ENCODE results near the gene PASK.
"Not testable (repeated sequence)": the region's sequence is repeated elsewhere in the genome, so short reads cannot be mapped to it uniquely, and the experiment has no call there.

Gene PASK

GRCh38 chr2:241109210-241110088 lies 39.8 kb downstream of the PASK start:
- no peak overlapping the region for H3K4me3 ChIP-seq (ENCODE audit: low read length)
- no peak overlapping the region for H3K9ac ChIP-seq (ENCODE audit: low read length)
- no peaks in the 10 kb centered on the region for H3K27me3 ChIP-seq (ENCODE audit: control insufficient read depth, insufficient read depth, low read length)
- no peak overlapping the region for H3K27ac ChIP-seq (ENCODE audit: low read length)
- H3K9me3 ChIP-seq (ENCODE audit: control insufficient read depth, low read depth, low read length) = no peaks in the 10 kb centered on the region
- no peaks in the 10 kb centered on the region for H3K4me1 ChIP-seq (ENCODE audit: control insufficient read depth, low read depth, low read length)
- H3K36me3 ChIP-seq (ENCODE audit: control insufficient read depth, low read depth, low read length) = peaks cover 13% of the 10 kb centered on the region

GRCh38 chr2:241108271-241109209 lies 40.7 kb downstream of the PASK start:
- Histone ChIP-seq H3K4me1 (ENCODE audit: control insufficient read depth, low read depth, low read length) (peaks cover under 1% of the 10 kb centered on the region), H3K9ac (ENCODE audit: low read length) (no peak overlapping the region), H3K4me3 (ENCODE audit: low read length) (no peak overlapping the region), H3K9me3 (ENCODE audit: control insufficient read depth, low read depth, low read length) (no peaks in the 10 kb centered on the region), H3K27me3 (ENCODE audit: control insufficient read depth, insufficient read depth, low read length) (no peaks in the 10 kb centered on the region), H3K36me3 (ENCODE audit: control insufficient read depth, low read depth, low read length) (peaks cover 11% of the 10 kb centered on the region), H3K27ac (ENCODE audit: low read length) (no peak overlapping the region)

GRCh38 chr2:241107031-241107783 lies 42.1 kb downstream of the PASK start:
- Histone ChIP-seq H3K4me1 (ENCODE audit: control insufficient read depth, low read depth, low read length) (peaks cover 7% of the 10 kb centered on the region), H3K36me3 (ENCODE audit: control insufficient read depth, low read depth, low read length) (peaks cover 7% of the 10 kb centered on the region), H3K9me3 (ENCODE audit: control insufficient read depth, low read depth, low read length) (no peaks in the 10 kb centered on the region), H3K27me3 (ENCODE audit: control insufficient read depth, insufficient read depth, low read length) (no peaks in the 10 kb centered on the region), H3K4me3 (ENCODE audit: low read length) (no peak overlapping the region), H3K27ac (ENCODE audit: low read length) (no peak overlapping the region), H3K9ac (ENCODE audit: low read length) (no peak overlapping the region)

- Histone ChIP-seq H3K36me3 (ENCODE audit: control insufficient read depth, low read depth, low read length) (peaks cover 5% of the 10 kb centered on the region), H3K27ac (ENCODE audit: low read length) (no peak overlapping the region), H3K9me3 (ENCODE audit: control insufficient read depth, low read depth, low read length) (no peaks in the 10 kb centered on the region)
These were observed 43.6 kb downstream of the PASK start for GRCh38 chr2:241105641-241106040.

GRCh38 chr2:241104611-241105010 lies 44.7 kb downstream of the PASK start:
- H3K27me3 ChIP-seq (ENCODE audit: control insufficient read depth, insufficient read depth, low read length); H3K4me3 ChIP-seq (ENCODE audit: low read length); H3K36me3 ChIP-seq (ENCODE audit: control insufficient read depth, low read depth, low read length); H3K27ac ChIP-seq (ENCODE audit: low read length); H3K4me1 ChIP-seq (ENCODE audit: control insufficient read depth, low read depth, low read length); H3K9me3 ChIP-seq (ENCODE audit: control insufficient read depth, low read depth, low read length); H3K9ac ChIP-seq (ENCODE audit: low read length): not testable (repeated sequence)

More at GRCh38 chr2:241105641-241106040, 43.6 kb downstream of the PASK start:
- Histone ChIP-seq H3K9ac (ENCODE audit: low read length) (no peak overlapping the region), H3K27me3 (ENCODE audit: control insufficient read depth, insufficient read depth, low read length) (no peaks in the 10 kb centered on the region), H3K4me1 (ENCODE audit: control insufficient read depth, low read depth, low read length) (peaks cover 7% of the 10 kb centered on the region), H3K4me3 (ENCODE audit: low read length) (no peak overlapping the region)

- no peaks in the 10 kb centered on the region for H3K27me3 ChIP-seq (ENCODE audit: control insufficient read depth, insufficient read depth, low read length)
- H3K27ac ChIP-seq (ENCODE audit: low read length) = no peak overlapping the region
- H3K4me3 ChIP-seq (ENCODE audit: low read length) = peak overlapping the region; percentile 73
- H3K9me3 ChIP-seq (ENCODE audit: control insufficient read depth, low read depth, low read length) = no peaks in the 10 kb centered on the region
- peaks cover 7% of the 10 kb centered on the region for H3K4me1 ChIP-seq (ENCODE audit: control insufficient read depth, low read depth, low read length)
- H3K36me3 ChIP-seq (ENCODE audit: control insufficient read depth, low read depth, low read length) = peaks cover 14% of the 10 kb centered on the region
- peak overlapping the region; percentile 80 for H3K9ac ChIP-seq (ENCODE audit: low read length)
These were observed 46.1 kb downstream of the PASK start for GRCh38 chr2:241103176-241103595.

- Histone ChIP-seq H3K4me1 (ENCODE audit: control insufficient read depth, low read depth, low read length) (peaks cover 7% of the 10 kb centered on the region), H3K9ac (ENCODE audit: low read length) (peak within 1 kb of the TSS; percentile 80), H3K27me3 (ENCODE audit: control insufficient read depth, insufficient read depth, low read length) (no peaks in the 10 kb centered on the region), H3K9me3 (ENCODE audit: control insufficient read depth, low read depth, low read length) (no peaks in the 10 kb centered on the region), H3K36me3 (ENCODE audit: control insufficient read depth, low read depth, low read length) (peaks cover 20% of the 10 kb centered on the region), H3K4me3 (ENCODE audit: low read length) (peak within 1 kb of the TSS; percentile 73), H3K27ac (ENCODE audit: low read length) (peak within 1 kb of the TSS; percentile 46)
These were observed 47.0 kb downstream of the PASK start, which contains the start of gene MTERF4 for GRCh38 chr2:241102239-241102803. Gene MTERF4, minus strand, starts transcription at chr2:241102287. Its CDS starts 14 bp downstream, at chr2:241102273.

GRCh38 chr2:241099246-241099645 lies 50.0 kb downstream of the PASK start:
- Histone ChIP-seq H3K9ac (ENCODE audit: low read length) (no peak overlapping the region), H3K4me3 (ENCODE audit: low read length) (no peak overlapping the region), H3K36me3 (ENCODE audit: control insufficient read depth, low read depth, low read length) (peaks cover 39% of the 10 kb centered on the region), H3K9me3 (ENCODE audit: control insufficient read depth, low read depth, low read length) (no peaks in the 10 kb centered on the region), H3K4me1 (ENCODE audit: control insufficient read depth, low read depth, low read length) (peaks cover 10% of the 10 kb centered on the region), H3K27ac (ENCODE audit: low read length) (no peak overlapping the region), H3K27me3 (ENCODE audit: control insufficient read depth, insufficient read depth, low read length) (no peaks in the 10 kb centered on the region)

- H3K27ac ChIP-seq (ENCODE audit: low read length) = no peak overlapping the region
- H3K36me3 ChIP-seq (ENCODE audit: control insufficient read depth, low read depth, low read length) = peaks cover 44% of the 10 kb centered on the region
These were observed 52.3 kb downstream of the PASK start for GRCh38 chr2:241096979-241097378.

GRCh38 chr2:241095594-241096290 lies 53.5 kb downstream of the PASK start:
- Histone ChIP-seq H3K9me3 (ENCODE audit: control insufficient read depth, low read depth, low read length) (no peaks in the 10 kb centered on the region), H3K9ac (ENCODE audit: low read length) (no peak overlapping the region), H3K4me3 (ENCODE audit: low read length) (no peak overlapping the region), H3K27me3 (ENCODE audit: control insufficient read depth, insufficient read depth, low read length) (no peaks in the 10 kb centered on the region), H3K36me3 (ENCODE audit: control insufficient read depth, low read depth, low read length) (peaks cover 51% of the 10 kb centered on the region), H3K4me1 (ENCODE audit: control insufficient read depth, low read depth, low read length) (peaks cover 6% of the 10 kb centered on the region), H3K27ac (ENCODE audit: low read length) (no peak overlapping the region)

More at GRCh38 chr2:241096979-241097378, 52.3 kb downstream of the PASK start:
- no peak overlapping the region for H3K4me3 ChIP-seq (ENCODE audit: low read length)
- no peaks in the 10 kb centered on the region for H3K27me3 ChIP-seq (ENCODE audit: control insufficient read depth, insufficient read depth, low read length)
- H3K4me1 ChIP-seq (ENCODE audit: control insufficient read depth, low read depth, low read length) = peaks cover 6% of the 10 kb centered on the region
- no peak overlapping the region for H3K9ac ChIP-seq (ENCODE audit: low read length)
- H3K9me3 ChIP-seq (ENCODE audit: control insufficient read depth, low read depth, low read length) = no peaks in the 10 kb centered on the region
